ENCODE results near the gene UNC5CL. TPM values are rescaled to one million over a fixed set of nuclear protein-coding genes. Genes with fewer than 3 reads are reported as not detected.

Gene UNC5CL
- total and polyA plus RNA-seq, 2 of the 4 experiments (the other 2 are of a cell fraction), result not detected

GRCh38 chr6:41062056-41062455, 23.0 kb upstream of the UNC5CL start:
- Histone ChIP-seq H3K14ac (replicated peaks; ENCODE audit: low read depth, low read length) (no peak overlapping the region), H3K23ac (ENCODE audit: low read depth, low read length) (no peak overlapping the region), H3K18ac (ENCODE audit: low read depth, low read length) (no peak overlapping the region), H3K79me1 (ENCODE audit: low read depth in 1 of 2, low read length in 2 of 2) (no peaks in the 10 kb centered on the region), H2BK120ac (ENCODE audit: low read depth, low read length) (no peak overlapping the region), H3K27ac (ENCODE audit: insufficient read depth, low read length) (no peak overlapping the region), H2AFZ (replicated peaks; ENCODE audit: low read length, poor library complexity) (no peak overlapping the region), H3K56ac (ENCODE audit: extremely low read depth, insufficient read depth, low read length) (no peak overlapping the region), H3K4me3 (ENCODE audit: insufficient read depth, low read depth, low read length) (no peak overlapping the region), H2AK9ac (replicated peaks; ENCODE audit: low read depth, low read length, poor library complexity) (no peak overlapping the region), H3K4ac (ENCODE audit: low read depth, low read length) (no peak overlapping the region), H4K5ac (ENCODE audit: low read depth, low read length) (no peak overlapping the region), H3K36me3 (ENCODE audit: control insufficient read depth, insufficient read depth, low read length) (no peaks in the 10 kb centered on the region; the same call in 1 of the 2 replicates), H2BK20ac (ENCODE audit: low read depth, low read length) (no peak overlapping the region), H2BK15ac (ENCODE audit: low read depth, low read length) (no peak overlapping the region), H4K8ac (ENCODE audit: low read depth in 2 of 2, low read length in 2 of 2) (no peak overlapping the region), H3K9me3 (ENCODE audit: control insufficient read depth, insufficient read depth, low read length) (no peaks in the 10 kb centered on the region), H3K4me1 (ENCODE audit: control insufficient read depth, insufficient read depth, low read length) (peaks cover 8% of the 10 kb centered on the region), H2BK5ac (ENCODE audit: low read depth, low read length, poor library complexity, severe bottlenecking) (no peak overlapping the region), H3K9me1 (ENCODE audit: insufficient read depth, low read length) (no peaks in the 10 kb centered on the region), H3K4me2 (ENCODE audit: low read depth, low read length) (no peak overlapping the region), H2AK5ac (ENCODE audit: low read depth, low read length) (no peak overlapping the region), H4K20me1 (ENCODE audit: insufficient read depth, low read length) (no peaks in the 10 kb centered on the region), H3K27me3 (ENCODE audit: control insufficient read depth, insufficient read depth, low read length) (no peaks in the 10 kb centered on the region), H3K9ac (ENCODE audit: low read depth, low read length) (no peak overlapping the region), H4K91ac (ENCODE audit: insufficient read depth, low read depth, low read length) (no peak overlapping the region)
- TF ChIP-seq RCOR1 (IDR thresholded peaks at IDR 0.05; ENCODE audit: insufficient replicate concordance, low read length) (no peak), SMC3 (IDR thresholded peaks at IDR 0.05; ENCODE audit: low read depth, low read length) (no peak), NFE2L2 (IDR thresholded peaks at IDR 0.05; ENCODE audit: low read depth, low read length) (no peak), FOS (IDR thresholded peaks at IDR 0.05; ENCODE audit: low read depth, low read length) (no peak), CTCF (conservative IDR thresholded peaks at IDR 0.05; ENCODE audit: low read depth, low read length) (no peak), MAZ (IDR thresholded peaks at IDR 0.05; ENCODE audit: borderline replicate concordance, low read depth, low read length) (no peak), MAFK (IDR thresholded peaks at IDR 0.05; ENCODE audit: low read depth, low read length) (no peak), CHD1 (IDR thresholded peaks at IDR 0.05; ENCODE audit: low read depth, low read length) (no peak), BHLHE40 (IDR thresholded peaks at IDR 0.05; ENCODE audit: low read depth, low read length) (no peak), USF2 (IDR thresholded peaks at IDR 0.05; ENCODE audit: low read depth, low read length) (no peak), MXI1 (IDR thresholded peaks at IDR 0.05; ENCODE audit: borderline replicate concordance, low read depth, low read length) (no peak)
- in situ Hi-C loops (cut with MboI; ENCODE audit: low sequenced_read_pairs) (no loop called here), intact Hi-C loops (cut with micrococcal nuclease) (loop anchor here (10.0 kb wide), 2 partner anchors 507 to 1717 kb away; no protein-coding TSS in a partner anchor), dilution Hi-C loops (cut with HindIII; ENCODE audit: low sequenced_read_pairs, unreplicated experiment) (no loop called here)
- BruUV-seq (replicated peaks), result no TSS peak
- ATAC-seq (ENCODE audit: low read depth) (no peak), DNase-seq (no peak)
- WGBS, 2 experiments (ENCODE audit: extremely low coverage in 2 of 2, insufficient read length in 1 of 2), result no CpG with 5 or more reads among the region's 1 CpG
- CTCF ChIA-PET, result no interaction called here
- POLR2A ChIA-PET (ENCODE audit: unreplicated experiment), result no interaction called here

Measured in IMR-90 (cell line).